T-helper 2 cell treated with Interferon-gamma antibody and Interleukin-4, amounts not matched to agents 100 ng/mL and 5 ng/mL, for 36 hours (primary cell): ENCODE measurements around the gene BTBD1. TPM values are rescaled to one million over a fixed set of nuclear protein-coding genes. Genes with fewer than 3 reads are reported as not detected.

Experiments
- intact Hi-C: fragments of 100-400 bp; cut with micrococcal nuclease; formaldehyde crosslinking; loops from one replicate; pipeline ENCODE4 v1.15.1; 2023
- total RNA-seq: library from RNA; stranded (reverse); gene quantifications from 2 replicates; pipeline ENCODE4 v1.2.3, GENCODE V29; 2022

The BTBD1 gene
- total RNA-seq, 1 donor from 2014 or later, result 54.3 TPM

DNA sequence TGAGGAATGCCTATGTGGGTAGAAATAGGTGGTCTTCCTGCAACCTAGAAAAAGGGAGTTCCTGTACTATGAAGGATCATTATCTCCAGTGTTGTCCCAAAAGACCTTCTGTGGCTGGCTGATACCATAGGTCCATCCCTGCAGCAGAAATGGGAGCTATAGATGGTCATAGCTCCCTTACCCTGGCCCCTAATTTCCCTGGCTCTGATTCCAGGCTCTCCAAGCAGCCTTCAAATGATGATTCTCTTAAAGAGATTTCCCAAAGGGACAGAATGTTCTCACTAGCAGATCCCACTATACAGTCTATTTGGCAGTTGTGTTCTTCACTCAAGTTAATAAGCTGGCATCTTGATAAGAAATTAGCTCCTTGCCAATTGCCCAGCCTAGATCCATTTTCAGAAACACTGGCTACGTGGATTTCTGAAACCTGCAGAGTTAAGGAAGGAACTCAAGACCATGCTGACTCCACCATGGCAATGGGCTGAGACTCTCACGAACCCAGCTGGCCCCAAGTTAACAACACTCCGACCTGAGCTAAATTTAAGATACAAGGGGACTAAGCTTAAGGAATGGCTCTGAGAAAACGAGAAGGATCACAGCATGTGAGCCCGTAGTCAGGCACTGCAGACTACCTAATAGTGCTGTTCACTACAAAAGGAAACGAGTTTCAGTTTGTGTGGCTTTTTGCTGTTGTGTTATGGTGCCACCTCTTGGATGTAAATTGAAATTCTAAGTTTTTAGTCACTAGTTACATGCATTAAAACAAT is 67.0 kb downstream of the BTBD1 start:
- intact Hi-C loops, result no loop called here

DNA sequence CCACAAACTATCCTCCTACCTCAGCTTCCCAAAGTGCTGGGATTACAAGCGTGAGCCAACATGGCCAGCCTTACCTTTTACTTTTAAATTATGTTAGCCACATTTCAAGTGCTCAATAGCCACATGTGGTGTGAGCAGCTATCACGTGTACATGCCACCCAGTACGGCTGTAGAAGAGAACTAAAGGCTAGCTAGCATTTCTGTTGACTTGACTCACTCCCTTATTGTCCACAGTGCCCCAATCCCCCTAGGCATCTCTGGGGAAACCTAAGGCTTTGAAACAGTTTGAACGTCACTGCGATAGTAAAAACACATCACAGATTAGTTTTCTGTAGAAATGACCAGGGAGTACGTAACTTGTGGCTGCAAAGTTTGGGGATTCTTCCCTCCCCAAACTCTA is 67.6 kb downstream of the BTBD1 start:
- intact Hi-C loops, result no loop called here

DNA sequence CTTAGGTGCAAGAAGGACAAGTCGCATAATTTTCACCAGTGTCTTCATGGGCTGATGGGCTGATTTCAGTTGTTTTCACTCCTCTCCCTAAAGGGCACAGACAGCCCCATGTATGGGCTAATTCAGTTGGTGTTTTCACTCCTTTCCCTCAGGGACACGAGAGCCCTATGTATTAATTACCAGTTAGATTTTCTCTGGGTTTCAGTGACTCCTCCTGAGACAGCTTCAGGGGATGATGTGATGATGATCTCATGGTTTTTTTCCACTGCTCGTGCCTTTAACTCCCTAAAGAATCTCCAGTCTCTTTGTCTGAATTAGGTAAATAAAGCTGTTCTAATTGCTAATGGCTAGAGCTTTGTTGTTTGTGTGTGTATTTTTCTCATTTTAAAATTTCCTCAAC is 71.1 kb downstream of the BTBD1 start:
- intact Hi-C loops, result no loop called here

DNA sequence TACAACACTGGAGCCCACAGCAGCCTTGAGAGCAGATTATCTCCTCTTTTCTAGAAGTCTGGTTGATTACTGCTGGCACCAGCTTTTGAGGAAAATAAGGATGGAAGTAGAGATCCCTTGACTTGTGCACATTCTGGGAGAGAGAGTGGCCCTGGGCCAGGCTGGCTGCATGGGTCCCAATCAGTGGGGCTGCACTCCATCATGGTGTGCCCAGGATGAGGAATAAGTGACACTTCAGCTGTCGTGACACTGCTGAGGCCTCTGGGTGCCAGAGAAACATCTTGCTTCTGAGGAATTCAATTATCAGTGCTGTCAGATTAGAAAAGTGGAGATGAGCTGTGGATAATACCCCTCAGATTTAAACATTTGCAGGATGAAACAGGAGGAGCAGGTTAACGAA is 72.0 kb downstream of the BTBD1 start:
- intact Hi-C loops, result no loop called here

DNA sequence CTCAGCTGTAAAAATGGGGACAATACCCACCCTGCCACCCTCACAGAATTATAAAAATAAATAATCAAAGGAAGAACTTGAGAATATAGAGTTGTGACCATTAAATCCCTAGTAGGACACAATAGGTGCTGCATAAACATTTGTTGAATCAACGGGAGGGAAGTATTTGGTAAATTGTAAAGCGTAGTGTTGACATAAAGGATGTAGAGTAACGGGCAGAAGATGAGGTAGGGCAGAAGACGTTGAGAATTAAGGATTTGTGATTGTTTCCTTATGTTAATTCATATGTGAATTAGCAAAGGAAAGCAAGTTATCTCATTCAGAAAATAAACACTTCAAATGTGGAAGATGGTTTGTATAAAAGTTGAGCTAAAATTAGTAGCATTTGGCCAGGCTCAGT is 73.9 kb downstream of the BTBD1 start:
- intact Hi-C loops, result no loop called here

DNA sequence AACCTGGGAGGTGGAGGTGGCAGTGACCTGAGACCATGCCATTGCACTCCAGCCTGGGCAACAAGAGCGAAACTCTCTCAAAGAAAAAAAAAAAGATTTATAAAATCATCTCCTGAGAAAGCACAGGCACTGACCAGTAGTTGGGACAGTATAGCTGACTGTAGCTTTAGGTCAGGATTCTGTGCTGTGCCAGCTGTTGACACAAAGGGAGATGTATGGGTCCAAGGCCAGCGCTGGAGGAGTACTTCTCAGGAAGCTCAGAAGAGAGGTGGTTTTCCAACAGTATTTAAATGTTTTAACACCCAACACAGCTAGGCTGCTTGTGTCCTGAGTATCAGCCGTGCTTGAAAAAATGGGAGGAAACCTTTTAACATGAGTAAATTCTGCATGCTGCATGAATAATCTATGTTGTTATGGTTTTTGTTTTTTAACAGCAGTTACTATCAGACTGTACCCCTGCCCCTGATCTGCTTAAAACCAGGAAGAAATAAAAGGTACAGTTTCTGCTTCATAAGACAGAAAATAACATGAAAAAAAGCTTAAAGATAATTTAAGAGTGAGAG is 74.5 kb downstream of the BTBD1 start:
- intact Hi-C loops, result no loop called here

DNA sequence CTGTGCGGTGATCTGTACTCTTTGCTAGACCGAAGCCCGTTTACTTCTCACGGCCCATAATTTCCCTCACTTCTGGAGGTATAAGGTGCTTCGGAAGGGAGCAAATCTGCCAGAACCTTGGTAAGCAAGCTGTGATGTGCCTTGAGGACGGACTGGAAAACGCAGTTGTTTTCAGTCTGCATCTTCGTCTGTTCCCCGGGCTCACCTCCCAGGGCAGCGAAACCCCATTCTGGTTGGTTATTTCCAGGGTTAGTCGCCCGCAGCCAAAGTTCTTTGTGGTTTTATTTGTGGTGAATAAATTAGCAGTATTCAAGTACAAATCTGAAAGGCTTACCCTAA is 80.6 kb downstream of the BTBD1 start:
- intact Hi-C loops, result loop anchor here (1.0 to 10.0 kb wide), 7 partner anchors 20 to 942 kb away; partner anchors contain the start of genes C15orf40, HOMER2 and MEX3B

DNA sequence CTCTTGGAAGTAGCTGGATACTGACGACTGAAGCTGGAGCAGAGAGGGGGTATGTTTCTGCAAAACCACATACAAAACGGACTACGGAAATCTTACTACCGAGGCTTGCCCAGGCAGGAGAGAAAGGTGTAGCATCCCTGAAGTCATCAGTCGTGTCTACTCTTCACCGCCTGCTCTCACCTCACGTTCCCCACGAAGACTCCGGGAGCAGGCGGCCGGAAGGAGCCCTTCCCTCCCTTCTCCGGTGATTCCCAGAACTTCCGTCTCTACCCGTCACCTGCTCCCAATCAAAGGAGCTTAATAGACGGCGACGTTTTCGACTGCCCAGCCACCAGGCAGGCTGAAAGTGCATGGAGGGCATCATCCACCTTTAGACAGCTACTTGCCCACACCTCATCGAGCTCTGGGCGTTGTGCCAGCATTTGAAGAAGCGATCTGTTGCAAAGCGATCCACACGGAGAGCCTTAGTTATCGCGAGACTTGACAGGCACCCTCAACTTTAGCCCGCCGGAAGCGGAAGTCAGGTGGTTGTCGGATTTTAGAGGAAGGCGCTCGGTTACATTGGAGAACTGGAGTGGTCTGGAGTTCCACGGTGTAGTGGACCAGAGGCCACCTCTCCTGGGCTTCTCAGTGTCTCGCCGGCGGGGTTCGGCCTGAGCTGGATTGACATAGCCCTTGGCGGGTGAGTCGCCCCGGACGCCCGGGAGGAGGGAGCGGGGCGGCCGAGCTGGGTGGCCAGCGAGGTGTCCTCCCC is 81.2 kb downstream of the BTBD1 start, which contains the start of gene RAMAC:
TSS of gene RAMAC (plus strand) at position 523 of the 754 bp plus-strand sequence. CDS start 2,809 bp downstream, outside the sequence.
- intact Hi-C loops, result loop anchor here (1.0 to 10.0 kb wide), 7 partner anchors 20 to 941 kb away; partner anchors contain the start of genes C15orf40, HOMER2 and MEX3B

DNA sequence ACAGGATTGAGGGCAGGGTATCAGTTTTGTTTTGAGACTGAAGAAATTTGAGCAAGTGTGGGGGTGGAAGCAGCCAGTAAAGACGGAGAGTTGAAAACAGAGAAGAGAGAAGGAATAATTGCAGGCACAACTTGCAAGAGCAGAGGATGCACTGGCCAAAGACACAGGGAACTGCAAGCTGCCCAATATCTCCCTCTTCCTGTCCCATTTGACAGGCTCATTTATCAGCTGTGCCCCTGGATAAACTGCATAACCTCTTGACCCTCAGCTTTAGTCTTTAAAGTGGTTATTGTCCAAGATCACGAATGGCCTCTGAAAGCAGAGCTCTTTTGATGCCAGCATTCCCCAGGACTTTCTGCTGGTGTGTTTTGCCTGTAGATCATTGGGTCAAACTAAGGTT is 86.1 kb downstream of the BTBD1 start:
- intact Hi-C loops, result loop anchor here (10.0 kb wide), 1 partner anchor 936 kb away; the partner anchor contains the start of gene MEX3B

DNA sequence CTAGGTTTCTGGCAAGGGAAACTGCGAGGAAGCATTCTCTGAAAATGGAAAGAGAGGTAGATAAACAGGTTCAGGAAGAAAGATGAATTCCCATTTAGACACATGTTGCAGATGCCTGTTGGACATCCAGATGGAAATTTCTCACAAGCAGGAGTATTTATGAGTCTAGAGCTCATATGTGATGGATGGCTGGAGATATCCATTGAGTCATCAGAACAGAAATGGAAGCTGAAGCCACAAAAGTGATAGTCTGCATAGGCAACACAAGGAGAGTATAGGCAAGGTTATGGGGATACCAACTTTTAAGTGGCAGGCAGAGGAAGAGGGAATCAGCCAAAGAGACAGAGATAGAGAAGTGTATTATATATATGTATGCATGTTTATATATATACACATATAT is 87.3 kb downstream of the BTBD1 start:
- intact Hi-C loops, result loop anchor here (10.0 kb wide), 1 partner anchor 935 kb away; the partner anchor contains the start of gene MEX3B

DNA sequence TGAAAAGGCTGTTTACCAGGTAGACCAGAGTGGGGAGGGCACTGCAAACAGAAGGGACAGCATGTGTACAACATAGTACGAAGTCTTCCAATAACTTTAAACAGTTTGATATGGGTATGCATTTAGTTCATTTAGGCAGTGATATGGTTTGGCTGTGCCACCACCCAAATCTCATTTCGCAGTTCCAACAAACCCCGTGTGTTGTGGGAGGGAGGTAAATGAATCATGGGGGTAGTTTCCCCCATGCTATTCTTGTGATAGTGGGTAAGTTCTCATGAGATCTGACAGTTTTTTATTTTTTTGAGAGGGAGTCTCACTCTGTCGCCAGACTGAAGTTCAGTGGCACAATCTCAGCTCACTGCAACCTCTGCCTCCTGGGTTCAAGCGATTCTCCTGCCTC is 88.6 kb downstream of the BTBD1 start:
- intact Hi-C loops, result no loop called here

DNA sequence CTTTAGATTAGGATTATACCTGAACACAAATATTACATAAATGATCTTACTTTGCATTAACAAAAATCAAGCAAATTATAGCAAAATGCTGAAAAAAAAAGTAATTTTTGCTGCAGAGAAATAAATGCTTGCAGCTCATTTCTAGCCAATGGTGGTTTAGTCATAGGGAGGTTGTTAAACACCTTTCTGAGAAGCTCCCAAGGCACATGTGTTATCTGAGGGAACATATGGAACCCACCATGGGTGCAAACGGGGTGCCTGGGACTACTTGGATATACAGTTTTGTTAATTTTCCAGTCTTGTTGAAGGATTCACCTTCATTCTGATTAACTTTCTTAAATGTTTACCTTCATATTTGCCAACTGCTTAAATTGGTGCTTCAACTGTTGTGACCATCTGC is 90.0 kb downstream of the BTBD1 start:
- intact Hi-C loops, result no loop called here

DNA sequence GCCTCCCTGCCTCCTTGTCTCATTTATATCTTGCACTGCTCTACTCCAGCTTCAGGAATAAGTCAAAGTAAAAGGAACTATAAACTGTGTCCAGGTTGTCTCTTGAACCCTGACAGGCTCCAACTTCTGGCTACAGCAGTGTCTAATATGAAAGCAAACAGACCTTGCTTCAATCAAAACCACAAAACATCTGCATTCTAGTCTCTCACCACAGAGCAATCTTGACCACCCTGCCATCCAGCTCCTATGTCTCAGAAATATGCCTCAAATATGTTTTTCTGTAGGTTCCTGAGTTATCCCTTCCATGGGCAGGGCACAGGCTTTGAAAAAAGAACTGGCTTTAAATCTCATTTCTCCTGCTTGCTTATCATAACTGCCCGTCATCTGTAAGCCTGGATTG is 94.1 kb downstream of the BTBD1 start:
- intact Hi-C loops, result no loop called here

DNA sequence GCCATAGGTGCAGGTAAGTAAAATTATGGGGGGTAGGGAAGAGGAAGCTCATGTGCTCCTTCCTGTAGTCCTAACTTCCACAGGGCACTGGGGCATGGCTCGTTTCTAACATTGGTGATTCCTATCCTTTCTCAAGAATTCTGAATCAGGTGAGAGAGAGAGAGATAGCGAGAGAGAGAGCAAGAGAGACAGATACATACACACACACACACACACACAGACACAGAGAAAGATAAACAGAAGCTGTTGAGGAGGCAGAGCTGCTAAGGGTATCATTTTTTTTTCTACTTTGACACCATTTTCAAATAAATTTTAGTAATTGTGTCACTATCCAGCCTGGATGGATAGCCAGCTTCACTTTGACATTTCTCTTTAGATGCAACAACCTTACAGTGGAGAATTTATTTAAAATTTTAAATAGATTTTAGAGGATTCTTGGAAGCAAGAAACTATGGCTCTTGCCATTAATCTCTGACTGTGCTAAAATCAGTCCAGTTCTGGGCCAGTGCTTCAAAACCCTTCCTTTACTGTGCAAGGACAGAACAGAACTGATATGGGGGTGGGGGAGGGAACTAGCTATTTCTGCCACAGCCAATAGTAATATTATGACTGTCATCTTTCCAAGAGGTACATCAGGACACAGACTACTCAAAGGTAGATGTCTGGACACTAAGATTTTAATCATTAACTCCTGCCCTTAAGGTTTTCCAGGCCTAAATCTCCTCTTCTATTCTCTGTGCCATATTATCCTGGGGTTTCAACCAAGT is 95.7 kb downstream of the BTBD1 start:
- intact Hi-C loops, result no loop called here

DNA sequence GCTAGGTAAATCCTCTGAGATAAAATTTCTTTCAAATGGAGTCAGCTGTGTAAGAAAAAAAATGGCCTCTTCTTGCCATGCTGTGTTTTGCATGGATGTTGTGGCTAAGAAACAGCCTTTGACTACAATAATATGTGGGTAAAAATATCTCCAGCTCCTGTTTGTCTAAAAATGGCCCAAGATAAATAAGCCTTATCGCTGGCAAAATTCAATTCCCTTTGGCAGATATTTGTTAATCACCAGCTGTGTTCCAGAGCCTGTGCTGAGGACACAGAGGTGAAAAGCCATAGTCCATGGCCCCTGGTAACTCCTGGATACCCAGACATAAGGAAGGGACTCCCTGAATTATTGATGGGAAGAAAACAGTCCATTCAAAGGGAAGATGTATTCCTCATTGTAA is 96.4 kb downstream of the BTBD1 start:
- intact Hi-C loops, result no loop called here

DNA sequence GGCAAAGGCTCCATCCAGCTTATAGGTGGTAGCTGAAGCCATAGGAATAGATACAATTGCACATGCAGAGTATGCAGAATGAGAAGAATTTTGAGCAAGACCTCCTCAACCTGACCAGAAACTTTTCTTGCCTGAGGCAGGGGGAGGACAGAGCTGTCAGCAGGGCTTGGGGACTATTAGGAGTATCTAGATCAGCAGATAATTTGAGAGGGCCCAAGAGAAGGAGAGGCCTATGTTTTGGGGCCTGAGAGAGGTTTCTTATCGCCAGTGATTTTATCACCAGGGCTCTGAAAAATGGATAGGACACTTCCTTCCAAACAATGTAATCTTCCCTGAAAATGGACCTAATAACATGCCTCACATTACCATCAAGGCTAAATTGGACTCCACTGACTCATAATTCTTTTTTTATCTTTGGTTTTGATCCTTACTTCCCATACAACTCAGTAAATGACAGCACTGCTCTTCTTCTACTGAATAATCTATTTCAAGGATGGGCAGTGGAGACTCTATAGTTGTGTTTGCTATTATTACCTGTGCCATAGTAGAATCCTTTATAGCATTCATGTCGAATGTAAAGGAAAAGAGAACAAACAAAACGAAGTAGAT is 96.9 kb downstream of the BTBD1 start:
- intact Hi-C loops, result no loop called here

DNA sequence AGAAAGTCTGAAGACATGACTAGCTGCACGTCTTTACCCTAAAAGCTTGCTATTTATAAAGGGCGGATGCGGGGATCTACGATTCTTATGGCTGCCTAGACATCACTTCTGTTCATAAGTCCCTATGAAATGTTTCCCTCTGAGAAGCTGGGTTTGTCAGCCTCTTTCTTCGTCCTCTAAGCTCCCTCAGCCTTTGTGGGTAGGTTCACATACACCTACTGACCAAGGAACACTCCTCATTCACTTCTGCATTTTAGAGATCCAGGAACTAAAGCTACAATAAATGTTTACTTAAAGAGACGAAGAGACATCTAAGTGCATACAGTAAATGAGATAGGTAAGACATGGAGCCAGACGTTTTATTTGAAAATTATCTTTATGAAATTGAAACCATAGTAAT is 97.7 kb downstream of the BTBD1 start:
- intact Hi-C loops, result no loop called here

DNA sequence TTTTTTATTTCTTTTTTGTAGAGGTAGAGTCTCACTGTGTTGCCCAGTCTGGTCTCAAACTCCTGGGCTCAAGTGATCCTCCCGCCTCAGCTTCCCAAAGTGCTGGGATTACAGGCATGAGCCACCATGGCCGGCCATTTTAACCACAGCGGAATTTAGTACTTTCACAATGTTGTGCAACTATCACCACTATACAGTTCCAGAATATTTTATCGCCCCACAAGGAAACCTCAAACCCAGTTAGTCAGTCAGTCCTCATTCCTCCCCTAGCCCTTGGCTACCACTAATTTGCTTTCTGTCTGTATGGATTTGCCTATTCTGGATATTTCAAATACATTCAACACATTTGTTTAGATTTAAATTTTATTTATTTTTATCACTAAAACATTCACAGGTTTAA is 99.0 kb downstream of the BTBD1 start:
- intact Hi-C loops, result no loop called here

DNA sequence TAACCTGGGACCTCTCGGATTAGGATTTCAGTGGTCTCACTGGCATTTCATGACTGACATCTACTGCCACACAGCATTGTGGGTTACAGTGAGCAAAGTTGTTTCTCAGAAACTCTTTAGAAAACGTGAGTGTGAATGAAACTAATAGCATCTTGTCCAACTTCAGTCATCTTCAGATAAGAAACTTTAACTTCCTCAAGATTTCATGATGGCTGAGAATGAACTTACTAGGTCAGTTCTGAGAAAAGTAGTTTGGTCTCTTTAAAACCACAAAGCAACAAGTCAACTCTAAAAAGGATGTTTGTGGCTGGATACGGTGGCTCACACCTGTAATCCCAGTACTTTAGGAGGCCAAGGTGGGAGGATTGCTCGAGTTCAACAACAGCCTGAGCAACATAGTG is 100.4 kb downstream of the BTBD1 start:
- intact Hi-C loops, result loop anchor here (1.0 kb wide), 1 partner anchor 20 kb away; the partner anchor contains the start of gene RAMAC
